Ramos (cell line): ENCODE data around the gene AKR7A2.
"Not testable (repeated sequence)": the region's sequence is repeated elsewhere in the genome, so short reads cannot be mapped to it uniquely, and the experiment has no call there.

ENCODE experiments used
- in situ Hi-C: fragments of 300-500 bp; cut with MboI; formaldehyde crosslinking; loops from one replicate; pipeline ENCODE4 v1.14.3; 2022; ENCODE audit warnings: low sequenced_read_pairs; ENCODE audit not compliant: unreplicated experiment

The AKR7A2 gene

GRCh38 chr1:19309123-19309813, 2.7 kb downstream of the AKR7A2 start:
- in situ Hi-C loops = no loop called here

DNA sequence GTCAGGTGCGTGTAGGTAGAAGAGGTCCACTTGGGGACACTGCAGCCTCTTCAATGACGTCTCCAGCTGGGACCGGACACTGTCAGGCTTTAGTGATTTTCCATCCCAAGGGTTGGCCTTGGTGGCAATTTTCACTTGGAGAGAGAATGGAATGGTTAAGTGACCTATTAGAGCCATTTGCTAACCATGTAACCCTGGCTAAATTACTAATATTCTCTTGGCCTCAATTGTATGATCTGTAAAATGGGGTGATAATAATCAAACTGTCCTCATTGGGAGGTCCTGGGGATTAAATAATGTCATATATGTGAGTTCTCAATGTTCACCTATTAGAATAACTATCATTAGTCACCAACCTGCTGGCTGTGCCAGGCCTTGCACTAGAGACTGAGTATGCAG, 3.4 kb downstream of the AKR7A2 start:
- in situ Hi-C loops = no loop called here

GRCh38 chr1:19307794-19308508, 4.0 kb downstream of the AKR7A2 start:
- in situ Hi-C loops = no loop called here

- in situ Hi-C loops = no loop called here
These were observed 5.0 kb downstream of the AKR7A2 start for GRCh38 chr1:19306941-19307340.

DNA sequence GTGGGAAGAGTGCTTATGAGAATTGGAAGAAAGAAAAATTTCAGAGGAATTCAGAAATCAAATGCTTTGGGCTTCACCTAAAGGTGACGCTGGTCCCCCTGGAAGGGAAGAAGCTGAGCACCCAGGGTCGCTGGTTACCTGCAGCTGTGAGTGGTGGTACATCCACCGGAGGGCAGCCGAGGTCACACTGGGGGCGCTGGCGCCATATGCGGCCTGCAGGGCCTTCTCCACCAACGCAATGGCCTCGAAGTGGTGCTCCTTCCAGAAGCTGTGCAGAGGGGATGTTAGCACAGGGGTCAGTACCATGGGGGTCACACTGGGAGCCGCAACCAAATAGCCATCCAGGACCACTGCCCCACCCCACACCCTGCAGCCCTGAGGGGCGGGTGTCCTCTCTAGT, 6.1 kb downstream of the AKR7A2 start:
- in situ Hi-C loops = no loop called here

- in situ Hi-C loops = not testable (repeated sequence)
These were observed 7.9 kb downstream of the AKR7A2 start for GRCh38 chr1:19304081-19304480.

GRCh38 chr1:19300211-19300610, 11.7 kb downstream of the AKR7A2 start:
- in situ Hi-C loops = no loop called here

DNA sequence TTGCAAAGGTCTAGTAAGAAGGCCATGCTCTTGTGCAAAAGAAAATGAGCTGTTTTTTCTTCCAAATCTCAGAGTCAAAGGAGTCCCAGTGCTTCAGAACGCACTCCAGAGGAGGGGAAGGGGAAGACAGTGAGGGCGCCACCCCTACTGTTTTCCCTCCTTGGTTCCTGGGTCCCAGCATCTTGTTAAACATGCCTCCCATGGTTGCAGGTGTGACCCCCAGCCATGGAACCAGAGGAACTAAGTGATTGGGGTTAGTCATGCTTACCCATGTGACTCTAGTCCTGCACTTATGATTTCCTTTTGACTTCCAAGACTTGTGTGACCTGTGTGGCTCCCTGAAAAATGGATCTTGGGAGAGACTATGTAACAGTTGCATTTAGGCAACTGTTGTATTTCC, 17.3 kb downstream of the AKR7A2 start:
- in situ Hi-C loops = no loop called here

- in situ Hi-C loops = no loop called here
These were observed 22.7 kb downstream of the AKR7A2 start for GRCh38 chr1:19289244-19289643.

DNA sequence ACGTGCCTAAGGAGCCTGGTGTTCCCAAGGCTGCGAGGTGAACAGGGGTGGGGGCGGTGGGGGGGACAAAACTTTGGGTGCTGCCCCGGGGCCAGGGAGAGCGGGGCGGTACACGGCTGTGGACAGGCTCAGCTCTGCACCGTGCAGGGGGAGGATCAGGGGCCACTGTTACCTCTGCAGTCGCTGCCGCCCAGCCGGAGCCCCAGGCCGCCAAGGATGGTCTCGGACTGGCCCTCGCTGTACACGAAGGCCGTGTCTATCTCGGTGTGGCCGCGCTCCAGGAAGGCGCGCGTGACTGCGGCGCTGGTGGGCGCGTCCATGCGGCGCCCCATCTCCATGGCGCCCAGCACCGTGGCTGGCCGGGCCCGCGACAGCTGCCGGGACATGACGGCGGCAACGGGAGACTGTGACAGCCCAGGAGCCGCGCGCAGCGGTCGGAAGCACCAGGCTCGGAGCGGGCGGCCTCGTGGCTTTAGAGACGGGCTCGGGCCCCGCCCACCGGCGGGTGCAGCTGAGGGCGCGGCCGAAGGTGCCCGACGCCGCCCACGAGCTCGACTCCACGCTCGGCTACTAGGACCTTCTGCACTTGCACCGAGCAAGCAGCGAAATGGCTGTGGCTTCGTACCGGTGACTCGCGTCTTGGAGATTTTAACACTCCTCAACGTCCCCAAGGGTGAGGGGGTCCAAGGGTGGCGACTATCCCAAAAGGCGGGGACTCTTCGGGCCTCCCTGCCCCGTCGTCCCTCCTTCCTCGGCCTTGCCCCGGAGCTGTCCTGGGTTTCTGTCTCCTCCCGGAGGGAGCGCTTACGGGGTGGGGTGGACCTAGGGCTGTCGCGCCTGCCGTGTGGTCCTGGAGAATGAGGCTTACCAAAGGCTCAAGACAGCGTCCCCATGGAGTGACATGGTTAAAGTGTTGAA, 23.4 kb downstream of the AKR7A2 start, which contains the start of gene AKR7A3:
AKR7A3 (minus strand) TSS at position 447 of the 918 bp plus-strand sequence; CDS start at position 386, 61 bp downstream.
- in situ Hi-C loops = not testable (repeated sequence)

GRCh38 chr1:19287436-19288185, 24.3 kb downstream of the AKR7A2 start:
- in situ Hi-C loops = no loop called here

DNA sequence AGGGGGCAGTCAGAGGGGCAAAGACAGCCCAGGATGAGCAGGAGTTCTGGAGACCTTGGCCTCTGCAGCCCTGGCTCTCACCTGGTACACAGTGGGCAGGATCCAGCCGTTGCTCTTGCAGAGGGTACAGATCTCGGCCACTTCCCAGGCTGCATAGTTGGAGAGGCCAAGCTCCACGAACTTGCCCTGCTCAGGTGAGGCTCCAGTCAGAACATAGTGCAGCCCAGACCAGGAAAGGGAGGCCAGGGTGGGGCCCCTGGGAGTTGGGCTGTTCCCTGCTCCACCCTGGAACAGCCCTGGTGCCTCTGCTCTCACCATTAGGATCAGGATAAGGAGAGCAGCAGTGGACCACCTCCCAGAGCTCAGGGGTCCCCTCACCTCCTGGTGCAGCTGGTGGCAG, 26.1 kb downstream of the AKR7A2 start:
- in situ Hi-C loops = not testable (repeated sequence)

GRCh38 chr1:19285366-19285765, 26.6 kb downstream of the AKR7A2 start:
- in situ Hi-C loops = not testable (repeated sequence)

GRCh38 chr1:19284881-19285280, 27.1 kb downstream of the AKR7A2 start:
- in situ Hi-C loops = no loop called here

DNA sequence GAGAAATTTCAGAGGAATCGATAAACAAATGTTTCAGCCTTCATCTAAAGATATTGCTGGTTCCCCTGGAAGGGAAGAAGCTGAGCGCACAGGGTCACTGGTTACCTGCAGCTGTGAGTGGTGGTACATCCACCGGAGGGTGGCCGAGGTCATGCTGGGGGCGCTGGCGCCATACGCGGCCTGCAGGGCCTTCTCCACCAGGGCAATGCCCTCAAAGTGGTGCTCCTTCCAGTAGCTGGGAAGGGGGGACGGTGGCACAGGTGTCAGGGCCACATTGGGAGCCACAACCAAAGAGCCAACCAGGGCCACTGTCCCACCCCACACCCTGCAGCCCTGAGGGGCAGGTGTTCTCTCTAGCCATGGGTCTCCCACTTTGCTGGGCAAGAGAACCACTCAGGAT, 28.1 kb downstream of the AKR7A2 start:
- in situ Hi-C loops = no loop called here

DNA sequence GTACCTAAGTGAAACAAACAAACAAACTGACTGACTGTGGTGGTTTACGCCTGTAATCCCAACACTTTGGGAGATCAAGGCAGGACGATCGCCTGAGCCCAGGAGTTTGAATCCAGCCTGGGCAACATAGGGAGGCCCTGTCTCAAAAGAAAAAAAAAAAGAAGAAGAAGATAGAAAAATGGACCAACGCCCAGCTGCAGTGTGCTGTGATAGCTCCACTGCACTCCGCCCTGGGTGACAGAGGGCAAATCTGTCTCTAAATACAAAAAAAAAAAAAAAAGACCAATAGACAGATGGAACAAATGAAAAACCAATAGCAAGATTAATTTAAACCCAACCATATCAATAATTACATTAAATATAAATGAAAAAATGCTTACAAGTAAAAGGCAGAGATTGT, 37.3 kb downstream of the AKR7A2 start:
- in situ Hi-C loops = no loop called here

DNA sequence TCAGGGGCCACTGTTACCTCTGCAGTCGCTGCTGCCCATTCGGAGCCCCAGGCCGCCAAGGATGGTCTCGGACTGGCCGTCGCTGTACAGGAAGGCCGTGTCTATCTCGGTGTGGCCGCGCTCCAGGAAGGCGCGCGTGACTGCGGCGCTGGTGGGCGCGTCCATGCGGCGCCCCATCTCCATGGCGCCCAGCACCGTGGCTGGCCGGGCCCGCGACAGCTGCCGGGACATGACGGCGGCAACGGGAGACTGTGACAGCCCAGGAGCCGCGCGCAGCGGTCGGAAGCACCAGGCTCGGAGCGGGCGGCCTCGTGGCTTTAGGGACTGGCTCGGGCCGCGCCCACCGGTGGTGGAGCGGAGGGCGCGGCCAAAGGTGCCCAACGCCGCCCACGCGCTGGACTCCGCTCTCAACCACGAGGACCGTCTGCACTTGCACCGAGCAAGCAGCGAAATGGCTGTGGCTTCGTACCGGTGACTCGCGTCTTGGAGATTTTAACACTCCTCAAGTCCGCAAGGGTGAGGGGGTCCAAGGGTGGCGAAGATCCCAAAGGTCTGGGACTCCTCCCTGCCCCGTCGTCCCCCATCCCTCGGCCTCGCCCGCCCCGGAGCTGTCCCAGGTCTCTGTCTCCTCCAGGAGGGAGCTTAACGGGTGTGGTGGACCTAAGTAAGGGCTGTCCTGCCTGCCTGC, 38.0 kb downstream of the AKR7A2 start:
- in situ Hi-C loops = not testable (repeated sequence)

DNA sequence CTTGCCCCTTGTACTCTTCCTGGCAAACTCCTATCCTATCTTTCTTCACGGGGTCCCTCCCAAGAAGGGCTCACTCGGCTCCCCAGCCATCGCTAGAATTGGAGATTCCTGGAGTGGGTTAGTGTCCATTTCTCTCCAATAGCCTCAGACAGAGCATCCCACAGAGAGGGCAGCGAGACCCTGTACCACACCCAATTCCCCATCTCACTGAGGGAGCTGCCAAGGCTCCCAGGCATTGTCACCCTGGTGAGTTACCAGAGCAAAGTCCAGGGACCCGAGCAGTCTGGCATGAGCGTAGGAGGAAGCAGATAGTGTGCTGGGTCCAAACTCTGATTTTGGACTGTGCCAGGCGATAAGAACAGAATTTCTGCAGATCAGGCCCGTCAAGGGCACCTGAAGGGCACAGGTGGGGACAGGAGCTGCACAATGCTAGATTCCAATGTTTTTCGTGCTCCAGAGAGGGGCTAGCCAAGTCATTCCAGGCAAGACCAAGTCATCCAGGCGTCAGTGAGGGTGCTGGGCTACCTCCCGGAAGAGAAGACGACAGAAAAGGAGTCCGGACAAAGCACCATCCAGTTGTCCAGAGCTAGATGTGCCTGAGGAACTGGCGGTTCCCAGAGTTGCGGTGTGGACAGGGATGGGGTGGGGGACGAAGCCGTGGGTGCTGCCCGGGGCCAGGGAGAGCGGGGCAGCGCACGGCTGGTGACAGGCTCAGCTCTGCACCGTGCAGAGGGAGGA, 38.7 kb downstream of the AKR7A2 start:
- in situ Hi-C loops = no loop called here

- in situ Hi-C loops = no loop called here
These were observed 39.9 kb downstream of the AKR7A2 start for GRCh38 chr1:19272064-19272463.
